Activated CD4-positive, alpha-beta T cell treated with anti-CD3 and anti-CD28 coated beads, Interleukin-10, Interleukin-2, amounts not matched to agents 100 ng/mL and 50 ng/mL, durations not matched to agents 16 hours and 8 hours (primary cell): ENCODE data around the gene BCL2L13.
"Not testable (repeated sequence)": the region's sequence is repeated elsewhere in the genome, so short reads cannot be mapped to it uniquely, and the experiment has no call there.

Source experiments
- DNase-seq: peaks from one replicate; pipeline ENCODE4 v3.0.0-alpha.2; 2020

The BCL2L13 gene

GRCh38 chr22:17637490-17638181, 921 bp upstream of the BCL2L13 start:
- DNase-seq = no peak

GRCh38 chr22:17638182-17638431, 450 bp upstream of the BCL2L13 start:
- DNase-seq = no peak

- DNase-seq = peak; percentile 38
Measured at GRCh38 chr22:17639247-17639741, 737 bp downstream of the BCL2L13 start.

DNA sequence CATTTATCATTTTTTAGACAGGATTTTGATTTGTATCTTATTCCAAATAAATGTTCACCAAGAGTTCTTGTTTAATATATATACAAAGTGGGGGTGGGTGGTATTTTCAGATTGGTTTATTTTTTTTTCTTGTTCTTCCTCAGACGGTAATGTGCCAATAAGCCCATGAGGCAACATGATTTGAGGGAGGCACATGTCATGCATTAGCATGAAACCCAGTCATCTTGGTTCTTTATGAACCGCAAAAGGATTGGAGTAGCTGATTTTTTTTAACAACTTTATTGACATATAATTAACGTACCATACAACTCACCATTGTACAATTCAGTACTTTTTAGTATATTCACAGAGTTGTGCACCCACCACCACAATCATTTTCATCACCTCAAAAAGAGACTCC, 2.7 kb downstream of the BCL2L13 start:
- DNase-seq = no peak

DNA sequence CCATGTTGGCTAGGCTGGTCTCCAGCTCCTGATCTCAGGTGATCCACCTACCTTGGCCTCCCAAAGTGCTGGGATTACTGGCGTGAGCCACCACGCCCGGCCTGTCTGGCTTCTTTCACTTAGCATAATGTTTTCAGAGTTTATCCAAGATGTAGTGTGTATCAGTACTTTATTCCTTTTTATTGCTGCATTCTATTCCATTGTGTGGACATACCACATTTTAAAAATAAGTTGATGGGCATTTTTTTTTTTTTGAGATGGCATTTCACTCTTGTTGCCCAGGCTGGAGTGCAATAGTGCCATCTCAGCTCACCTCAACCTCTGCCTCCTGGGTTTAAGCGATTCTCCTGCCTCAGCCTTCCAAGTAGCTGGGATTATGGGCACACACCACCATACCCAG, 3.8 kb downstream of the BCL2L13 start:
- DNase-seq = not testable (repeated sequence)

- DNase-seq = no peak
Measured at GRCh38 chr22:17647452-17647851, 8.9 kb downstream of the BCL2L13 start.

DNA sequence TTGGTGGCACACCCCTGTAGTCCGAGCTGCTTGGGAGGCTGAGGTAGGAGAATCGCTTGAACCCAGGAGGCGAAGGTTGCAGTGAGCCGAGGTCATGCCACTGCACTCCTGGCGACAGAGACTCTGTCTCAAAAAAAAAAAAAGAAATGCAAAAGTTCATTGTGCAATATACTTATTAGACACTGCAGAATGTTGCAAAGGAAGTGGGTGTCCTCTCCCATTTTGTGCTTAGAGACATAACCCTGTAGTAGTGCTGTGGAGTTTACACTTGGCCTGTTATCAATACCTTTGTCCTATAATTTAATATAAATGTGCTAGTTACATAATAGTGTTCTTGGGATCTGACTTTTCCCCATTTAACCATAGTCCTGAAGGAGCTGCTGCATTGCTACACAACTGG, 9.4 kb downstream of the BCL2L13 start:
- no peak for DNase-seq

- no peak for DNase-seq
Measured at GRCh38 chr22:17648569-17648968, 10.0 kb downstream of the BCL2L13 start.

DNA sequence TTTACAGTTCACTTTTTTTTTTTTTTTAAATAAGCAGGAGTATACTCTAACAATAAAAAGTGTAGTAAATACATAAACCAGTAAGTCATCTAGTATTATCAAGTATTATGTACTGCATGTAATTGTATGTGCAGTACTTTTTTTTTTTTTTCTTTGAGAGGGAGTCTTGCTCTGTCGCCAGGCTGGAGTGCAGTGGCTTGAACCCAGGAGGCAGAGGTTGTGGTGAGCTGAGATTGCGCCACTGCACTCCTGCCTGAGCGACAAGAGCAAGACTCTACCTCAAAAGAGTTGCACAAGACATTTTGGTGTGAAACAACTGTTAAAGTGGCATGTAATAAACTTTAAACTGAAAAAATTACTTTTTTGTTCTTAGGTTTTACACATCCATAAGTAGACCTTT, 16.7 kb downstream of the BCL2L13 start:
- no peak for DNase-seq

- DNase-seq = no peak
Measured at GRCh38 chr22:17656870-17657395, 18.4 kb downstream of the BCL2L13 start.

GRCh38 chr22:17664414-17665055, 26.0 kb downstream of the BCL2L13 start:
- DNase-seq = no peak

- no peak for DNase-seq
Measured at GRCh38 chr22:17665248-17665647, 26.7 kb downstream of the BCL2L13 start.

DNA sequence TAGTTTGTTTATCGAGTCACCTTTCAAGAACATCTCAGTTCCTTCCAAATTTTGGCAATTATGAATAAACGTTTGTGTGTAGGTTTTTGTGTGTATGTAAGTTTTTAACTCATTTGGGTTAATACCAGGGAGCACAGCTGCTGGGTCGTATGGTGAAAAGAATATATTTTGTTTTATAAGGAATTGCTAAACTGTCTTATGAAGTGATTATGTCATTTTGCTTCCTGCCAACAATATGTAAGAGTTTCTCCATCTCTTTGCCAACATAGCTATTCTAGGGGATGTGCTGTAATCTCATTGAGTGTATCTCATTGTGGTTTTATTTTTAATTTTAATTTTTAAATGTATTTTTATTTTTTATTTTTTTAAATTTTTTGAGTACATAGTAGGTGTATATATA, 27.3 kb downstream of the BCL2L13 start:
- no peak for DNase-seq

- not testable (repeated sequence) for DNase-seq
Measured at GRCh38 chr22:17671521-17672092, 33.0 kb downstream of the BCL2L13 start.

GRCh38 chr22:17672417-17672991, 33.9 kb downstream of the BCL2L13 start:
- DNase-seq = no peak

GRCh38 chr22:17674152-17674551, 35.6 kb downstream of the BCL2L13 start:
- DNase-seq = no peak

GRCh38 chr22:17675584-17675983, 37.0 kb downstream of the BCL2L13 start:
- no peak for DNase-seq

DNA sequence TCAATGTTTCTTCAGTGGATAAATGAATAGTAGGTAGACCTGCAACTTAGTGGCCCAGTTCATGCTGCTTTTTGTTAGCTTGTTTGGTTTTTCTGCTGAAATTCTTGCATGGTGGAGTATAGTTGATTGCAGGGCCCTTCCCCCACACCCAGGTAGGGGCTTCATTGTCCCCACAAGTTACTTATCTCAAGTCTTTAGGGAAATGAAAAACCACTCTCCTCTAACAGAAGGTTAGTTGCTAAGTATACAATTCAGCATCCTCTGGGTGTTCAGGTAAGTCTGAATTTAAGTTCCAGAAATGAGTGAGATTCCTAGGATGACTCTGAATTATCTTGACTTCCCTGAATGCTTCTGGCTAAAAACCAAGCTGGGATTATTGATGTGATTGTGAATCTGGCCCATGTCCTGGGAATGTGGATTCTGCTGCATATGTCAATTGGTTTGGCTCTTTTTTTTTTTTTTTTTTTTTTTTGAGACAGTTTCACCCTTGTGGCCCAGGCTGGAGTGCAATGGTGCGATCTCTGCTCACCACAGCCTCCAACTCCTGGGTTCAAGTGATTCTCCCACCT, 40.3 kb downstream of the BCL2L13 start:
- DNase-seq = no peak

- no peak for DNase-seq
Measured at GRCh38 chr22:17684245-17684644, 45.7 kb downstream of the BCL2L13 start.

- no peak for DNase-seq
Measured at GRCh38 chr22:17692841-17693240, 54.3 kb downstream of the BCL2L13 start.

GRCh38 chr22:17694193-17694592, 55.6 kb downstream of the BCL2L13 start:
- no peak for DNase-seq

DNA sequence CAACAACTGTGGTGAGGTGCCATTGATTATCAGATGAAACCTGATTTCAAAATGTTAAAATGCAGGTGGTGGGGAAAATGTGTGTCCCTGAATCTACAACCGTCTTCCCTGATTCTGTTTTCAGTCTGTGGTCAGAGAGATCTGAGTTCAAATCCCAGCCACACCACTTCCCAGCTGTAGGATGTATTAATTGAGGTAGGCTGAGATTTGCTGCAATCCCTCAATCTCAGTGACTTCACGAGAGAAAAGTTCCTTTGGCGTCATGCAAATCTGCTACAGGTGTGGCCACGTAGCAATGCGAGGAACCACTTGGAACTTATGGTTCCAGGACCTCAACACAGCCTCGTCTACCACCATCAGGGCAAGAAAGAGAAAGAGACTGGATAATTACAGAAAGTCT, 56.2 kb downstream of the BCL2L13 start:
- no peak for DNase-seq

DNA sequence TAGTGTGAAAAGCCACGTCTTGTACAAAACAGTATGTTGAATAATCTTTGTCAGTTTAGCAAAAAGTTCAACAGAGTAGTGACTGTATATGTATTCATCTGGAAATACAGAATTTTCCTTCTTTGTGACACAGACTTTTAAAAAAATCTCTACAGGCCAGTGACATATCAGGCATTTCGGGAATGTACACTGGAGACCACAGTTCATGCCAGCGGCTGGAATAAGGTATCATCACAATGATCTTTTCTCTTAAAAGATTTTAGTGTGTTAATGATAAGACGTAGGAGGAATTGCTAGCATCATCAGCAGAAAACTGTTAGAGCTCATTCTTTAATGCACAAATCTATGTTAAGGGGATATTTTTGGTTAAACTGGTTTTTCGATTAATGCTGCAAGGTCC, 57.4 kb downstream of the BCL2L13 start:
- DNase-seq = no peak

DNA sequence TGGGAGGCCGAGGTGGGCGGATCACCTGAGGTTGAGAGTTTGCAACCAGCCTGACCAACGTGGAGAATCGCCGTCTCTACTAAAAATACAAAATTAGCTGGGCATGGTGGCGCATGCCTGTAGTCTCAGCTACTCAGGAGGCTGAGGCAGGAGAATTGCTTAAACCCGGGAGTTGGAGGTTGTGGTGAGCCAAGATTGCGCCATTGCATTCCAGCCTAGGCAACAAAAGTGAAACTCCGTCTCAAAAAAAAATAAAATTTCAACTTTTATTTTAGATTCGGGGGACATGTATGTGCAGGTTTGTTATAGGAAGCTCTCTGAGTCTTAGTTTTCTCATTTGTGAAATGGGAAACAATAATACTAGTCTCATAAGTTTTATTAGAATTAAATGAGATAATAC, 58.6 kb downstream of the BCL2L13 start:
- not testable (repeated sequence) for DNase-seq
